ENCODE results near the gene MPND. TPM values are rescaled to one million over a fixed set of nuclear protein-coding genes. Genes with fewer than 3 reads are reported as not detected.

The MPND gene
- total RNA-seq, 1 experiment from 2014 or later, result 37.0 TPM

DNA sequence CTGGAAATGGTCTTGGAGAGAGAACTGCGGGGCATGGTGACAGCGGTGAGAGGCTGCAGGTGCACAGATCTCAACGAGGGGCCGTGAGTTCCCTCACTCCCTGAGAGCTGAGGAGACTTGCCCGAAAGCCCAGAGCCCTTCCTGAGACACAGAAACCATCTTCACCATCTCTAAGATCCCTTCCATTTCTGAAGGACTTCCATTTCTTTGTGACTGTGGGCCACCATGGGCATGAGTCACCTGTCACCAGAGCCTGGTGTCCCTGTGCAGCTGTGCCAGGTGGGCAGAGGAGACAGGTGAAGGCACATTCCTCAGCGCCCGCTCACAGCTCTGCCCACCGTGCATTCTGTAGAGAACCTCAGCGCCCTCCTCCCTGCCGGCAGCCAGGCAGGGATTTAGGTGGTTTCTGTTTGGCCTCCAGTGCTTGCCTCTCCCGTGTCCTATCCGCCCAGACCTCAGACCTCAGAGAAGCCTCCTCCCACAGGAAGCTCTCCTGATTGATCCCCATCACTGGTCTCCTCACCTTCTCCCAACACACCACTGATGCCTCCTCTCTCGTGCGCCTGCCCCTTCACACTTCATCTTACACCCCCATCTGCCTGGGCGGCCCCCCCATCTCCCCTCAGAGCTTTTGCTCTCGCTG is 32.8 kb downstream of the MPND start:
- Histone ChIP-seq H3K4ac (ENCODE audit: low read depth, low read length) (no peak overlapping the region), H2BK5ac (ENCODE audit: insufficient read length, low read length) (no peak overlapping the region), H3K56ac (ENCODE audit: insufficient read length, low read depth, low read length) (no peak overlapping the region), H3K9me3 (ENCODE audit: control insufficient read depth, low read depth, low read length) (no peaks in the 10 kb centered on the region), H2BK120ac (ENCODE audit: low read depth, low read length, poor library complexity, severe bottlenecking) (no peak overlapping the region), H3K79me1 (ENCODE audit: insufficient read depth, low read depth, low read length, poor library complexity, severe bottlenecking) (peaks cover 7% of the 10 kb centered on the region), H3K79me2 (ENCODE audit: insufficient read depth, low read length) (no peaks in the 10 kb centered on the region; the same call in 1 of the 2 replicates), H2BK15ac (ENCODE audit: low read depth, low read length) (no peak overlapping the region), H2BK12ac (ENCODE audit: insufficient read length, low read depth, low read length) (no peak overlapping the region), H3K9ac (ENCODE audit: extremely low read depth, insufficient read length, low read length) (no peak overlapping the region), H3K27ac (ENCODE audit: insufficient read length, low read depth, low read length) (no peak overlapping the region), H2AK5ac (ENCODE audit: insufficient read length, low read length) (no peak overlapping the region), H4K8ac (replicated peaks; ENCODE audit: insufficient read length, low read depth, low read length) (no peak overlapping the region), H4K20me1 (ENCODE audit: control insufficient read depth, insufficient read depth, insufficient read length) (peaks cover 5% of the 10 kb centered on the region), H3K18ac (ENCODE audit: insufficient read length, low read depth, low read length) (no peak overlapping the region), H3K4me1 (ENCODE audit: insufficient read depth, low read length) (peaks cover 8% of the 10 kb centered on the region; the same call in 1 of the 2 replicates), H3K4me2 (ENCODE audit: insufficient read depth, insufficient read length, low read length) (no peak overlapping the region), H2AFZ (ENCODE audit: low read length) (no peak overlapping the region), H3K23me2 (ENCODE audit: insufficient read length, low read depth, low read length, poor library complexity, severe bottlenecking) (no peaks in the 10 kb centered on the region), H3K27me3 (ENCODE audit: insufficient read depth, low read length) (no peaks in the 10 kb centered on the region), H4K91ac (ENCODE audit: insufficient read length, low read depth, low read length) (no peak overlapping the region), H3K14ac (ENCODE audit: insufficient read depth, low read length) (no peak overlapping the region; the same call in none of the 2 replicates), H4K5ac (ENCODE audit: insufficient read length, low read depth, low read length) (no peak overlapping the region), H3T11ph (ENCODE audit: low read length) (no peak overlapping the region), H3K23ac (ENCODE audit: insufficient read length, low read depth, low read length) (no peak overlapping the region), H2BK20ac (ENCODE audit: low read depth, low read length, poor library complexity, severe bottlenecking) (no peak overlapping the region)
- TF ChIP-seq, protein P1, sequence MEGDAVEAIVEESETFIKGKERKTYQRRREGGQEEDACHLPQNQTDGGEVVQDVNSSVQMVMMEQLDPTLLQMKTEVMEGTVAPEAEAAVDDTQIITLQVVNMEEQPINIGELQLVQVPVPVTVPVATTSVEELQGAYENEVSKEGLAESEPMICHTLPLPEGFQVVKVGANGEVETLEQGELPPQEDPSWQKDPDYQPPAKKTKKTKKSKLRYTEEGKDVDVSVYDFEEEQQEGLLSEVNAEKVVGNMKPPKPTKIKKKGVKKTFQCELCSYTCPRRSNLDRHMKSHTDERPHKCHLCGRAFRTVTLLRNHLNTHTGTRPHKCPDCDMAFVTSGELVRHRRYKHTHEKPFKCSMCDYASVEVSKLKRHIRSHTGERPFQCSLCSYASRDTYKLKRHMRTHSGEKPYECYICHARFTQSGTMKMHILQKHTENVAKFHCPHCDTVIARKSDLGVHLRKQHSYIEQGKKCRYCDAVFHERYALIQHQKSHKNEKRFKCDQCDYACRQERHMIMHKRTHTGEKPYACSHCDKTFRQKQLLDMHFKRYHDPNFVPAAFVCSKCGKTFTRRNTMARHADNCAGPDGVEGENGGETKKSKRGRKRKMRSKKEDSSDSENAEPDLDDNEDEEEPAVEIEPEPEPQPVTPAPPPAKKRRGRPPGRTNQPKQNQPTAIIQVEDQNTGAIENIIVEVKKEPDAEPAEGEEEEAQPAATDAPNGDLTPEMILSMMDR (conservative IDR thresholded peaks at IDR 0.05), result 0 out of 3 replicates have a peak, but pooled peaks have one; percentile 6
- DNase-seq, result no peak
- Mint-ChIP-seq H3K4me3 (0 out of 5 replicates have a peak overlapping the region, but pooled peaks of 1 of the 2 experiments have one; percentile 3), H3K36me3 (ENCODE audit: insufficient read depth in 1 of 3, low read depth in 3 of 3) (no peaks in the 10 kb centered on the region; a peak in 1 of 7 replicates), H3K27me3 (ENCODE audit: low read depth) (peaks cover 2% of the 10 kb centered on the region; the same call in 1 of the 2 replicates), H3K27ac (peak overlapping the region; percentile 53 to 96 (median 96)), H3K9me3 (no peaks in the 10 kb centered on the region), H3K4me1 (peaks cover 38 to 48% of the 10 kb centered on the region in 2 experiments)
- WGBS (ENCODE audit: extremely low coverage, insufficient read length, low lambda C conversion rate), result no CpG with 5 or more reads among the region's 16 CpGs

All from H9 (cell line).